SK-N-MC (cell line): ENCODE measurements around the gene LSM3.

Experiments
- EZH2 ChIP-seq: fragments of 200-600 bp; sonication (generic); IDR thresholded peaks from one replicate; pipeline ENCODE4 v1.6.1; 2017; ENCODE audit warnings: antibody characterized with exemption
- FOXP2 ChIP-seq: optimal IDR thresholded peaks from 2 replicates; pipeline ENCODE3; 2011; ENCODE audit warnings: mild to moderate bottlenecking, moderate library complexity; ENCODE audit not compliant: insufficient read depth; ENCODE audit errors: extremely low read length, control extremely low read depth
- POLR2AphosphoS5 ChIP-seq: IDR thresholded peaks from 2 replicates; pipeline ENCODE4 v1.6.1; 2012; ENCODE audit warnings: mild to moderate bottlenecking, low read depth, low read length, borderline replicate concordance

- TF ChIP-seq POLR2AphosphoS5: no peak
- TF ChIP-seq EZH2: no peak
- TF ChIP-seq FOXP2: no peak
These were observed 52.1 kb downstream of the LSM3 start for GRCh38 chr3:14230729-14231128.
